ENCODE measurements around the gene MYLK.

MYLK gene

DNA sequence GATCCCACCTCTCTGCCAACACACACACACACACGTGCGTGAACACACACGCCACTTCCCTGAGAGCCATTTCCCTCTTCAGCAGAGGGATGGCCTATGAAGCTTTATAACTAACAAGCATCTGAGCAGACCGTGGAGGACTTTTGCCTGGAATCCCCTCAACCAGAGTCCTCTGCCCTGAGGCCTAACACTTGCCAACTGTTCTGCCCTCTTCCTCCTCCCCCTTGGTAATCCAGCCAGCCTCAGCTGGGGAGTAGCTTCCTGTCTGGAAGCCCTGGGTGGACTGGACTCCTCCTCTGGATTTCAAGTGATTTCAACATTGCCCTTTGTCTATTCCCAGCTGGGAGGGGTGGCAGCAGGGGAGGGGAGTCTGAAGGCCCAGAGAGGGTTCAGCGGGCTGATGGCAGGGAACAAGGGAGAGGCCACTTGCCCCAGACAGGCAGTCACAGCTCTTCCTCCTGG lies 230.9 kb downstream of the MYLK start:
- no peak for DNase-seq (ENCODE audit: extremely low read depth in 1 of 2, low read depth in 1 of 2)

GRCh38 chr3:123652342-123652984 lies 231.7 kb downstream of the MYLK start:
- no peak for DNase-seq (ENCODE audit: extremely low read depth in 1 of 2, low read depth in 1 of 2)

DNA sequence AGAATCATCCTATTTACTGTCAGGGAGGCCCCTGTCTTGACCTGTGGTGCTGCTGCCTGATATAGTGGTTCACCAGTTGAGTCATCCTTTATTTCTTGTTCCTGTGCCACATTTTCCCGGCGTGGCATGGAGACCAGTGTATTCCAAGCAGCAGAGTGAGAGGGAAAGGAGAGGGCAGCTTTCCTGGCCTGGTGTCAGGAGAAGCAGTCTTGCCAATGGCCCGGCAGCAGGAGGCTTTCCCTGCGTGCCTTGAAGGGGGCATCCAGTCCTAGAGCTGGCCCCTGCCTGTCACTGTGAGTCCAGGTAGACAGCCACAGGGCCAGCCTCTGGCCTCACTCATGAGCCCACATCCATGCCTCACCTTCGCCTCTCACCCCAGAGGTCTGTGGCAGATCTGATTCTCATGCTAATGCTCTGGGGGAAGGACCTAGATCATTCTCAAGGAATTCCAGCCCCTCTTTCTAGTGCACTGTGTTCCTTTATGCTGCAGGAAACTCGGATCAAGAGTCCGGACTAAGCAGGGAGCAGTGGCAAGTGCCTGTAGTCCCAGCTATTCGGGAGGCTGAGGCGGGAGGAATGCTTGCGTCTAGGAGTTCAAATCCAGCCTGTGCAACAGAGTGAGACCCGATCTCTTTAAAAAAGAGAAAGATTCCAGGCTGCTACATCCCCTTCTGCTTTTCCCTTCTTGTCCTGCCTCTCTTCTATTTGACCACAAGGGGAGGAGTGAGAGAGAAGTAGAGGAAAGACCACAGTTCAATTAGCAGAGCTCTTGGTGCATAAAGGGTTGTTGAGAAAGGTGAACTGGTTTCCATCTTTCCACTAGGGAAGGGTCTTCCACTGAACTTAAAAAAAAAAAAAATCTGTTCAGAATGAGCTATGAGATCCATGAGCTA lies 232.4 kb downstream of the MYLK start:
- no peak for DNase-seq (ENCODE audit: extremely low read depth in 1 of 2, low read depth in 1 of 2)

- DNase-seq (ENCODE audit: extremely low read depth in 1 of 2, low read depth in 1 of 2): no peak
Measured at GRCh38 chr3:123650101-123650500, 234.0 kb downstream of the MYLK start.

DNA sequence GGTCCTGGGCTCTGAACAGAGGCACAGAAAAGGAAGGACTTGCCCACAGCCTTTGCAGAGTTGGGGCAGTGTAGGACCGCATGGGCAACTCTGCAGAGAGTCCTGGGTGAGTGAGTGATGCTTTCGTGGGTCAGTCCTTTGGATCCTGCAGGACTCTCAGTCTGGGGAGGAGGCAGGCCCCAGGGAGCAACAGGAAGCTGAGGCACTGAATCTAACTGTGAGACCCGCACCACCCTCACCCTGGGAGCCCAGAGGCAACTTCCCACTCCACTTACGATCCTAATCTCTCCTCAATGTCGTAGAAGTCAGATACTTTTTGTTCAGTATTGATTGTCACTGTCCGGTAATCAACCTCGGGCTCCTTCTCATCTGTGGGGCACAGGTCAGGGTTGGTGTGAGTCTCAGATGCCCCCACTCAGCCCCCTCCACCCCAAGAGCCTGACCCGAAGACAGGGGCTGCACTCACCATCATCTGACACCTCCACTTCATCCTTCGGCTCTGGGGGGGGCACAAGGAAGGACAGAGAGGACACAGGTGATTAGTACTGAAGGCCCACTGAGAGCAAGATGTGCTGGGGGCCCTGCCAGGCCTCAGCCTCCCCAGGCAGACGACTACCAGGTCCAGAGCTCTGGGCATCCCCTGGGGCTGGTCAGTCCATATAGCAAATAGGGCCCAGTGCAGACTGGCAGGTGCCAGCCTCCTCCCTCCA lies 235.3 kb downstream of the MYLK start:
- no peak for DNase-seq (ENCODE audit: extremely low read depth in 1 of 2, low read depth in 1 of 2)

DNA sequence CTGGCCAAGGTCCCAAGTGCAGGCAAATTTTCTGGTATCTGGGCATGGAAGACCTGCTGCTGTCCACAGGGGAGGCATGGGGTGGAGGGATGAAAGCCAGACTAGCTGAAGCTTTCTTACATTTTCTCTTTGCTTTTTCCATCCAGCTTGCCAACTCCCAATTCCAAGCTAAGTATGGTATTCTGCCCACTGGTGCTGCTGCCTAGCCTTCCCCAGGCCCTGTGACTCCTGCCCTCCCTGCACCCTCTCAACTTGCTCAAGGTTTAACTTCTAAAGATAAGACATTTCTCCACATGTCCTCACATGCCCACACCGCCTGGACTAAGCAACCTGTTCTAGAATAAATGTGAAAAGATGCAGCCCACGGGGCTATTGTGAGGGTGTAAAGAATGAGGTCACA lies 239.8 kb downstream of the MYLK start:
- no peak for DNase-seq (ENCODE audit: extremely low read depth in 1 of 2, low read depth in 1 of 2)

DNA sequence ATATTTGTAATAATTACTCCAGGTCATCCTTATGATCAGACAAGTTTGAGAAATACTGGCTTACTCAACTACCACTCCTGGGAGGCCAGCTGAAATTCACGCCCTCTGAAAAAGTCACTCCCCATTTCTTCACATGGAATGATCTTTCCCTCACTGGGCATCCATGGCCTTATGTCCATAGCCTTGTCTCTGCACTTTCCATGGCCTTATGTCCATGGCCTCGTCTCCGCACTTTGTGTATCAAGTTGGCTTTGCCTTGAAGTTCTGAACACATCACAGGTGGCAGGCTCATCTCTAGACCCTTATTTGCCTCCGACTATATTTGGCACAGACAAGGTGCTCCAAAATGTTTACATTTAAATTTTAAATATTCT lies 241.2 kb downstream of the MYLK start:
- no peak for DNase-seq (ENCODE audit: extremely low read depth in 1 of 2, low read depth in 1 of 2)

DNA sequence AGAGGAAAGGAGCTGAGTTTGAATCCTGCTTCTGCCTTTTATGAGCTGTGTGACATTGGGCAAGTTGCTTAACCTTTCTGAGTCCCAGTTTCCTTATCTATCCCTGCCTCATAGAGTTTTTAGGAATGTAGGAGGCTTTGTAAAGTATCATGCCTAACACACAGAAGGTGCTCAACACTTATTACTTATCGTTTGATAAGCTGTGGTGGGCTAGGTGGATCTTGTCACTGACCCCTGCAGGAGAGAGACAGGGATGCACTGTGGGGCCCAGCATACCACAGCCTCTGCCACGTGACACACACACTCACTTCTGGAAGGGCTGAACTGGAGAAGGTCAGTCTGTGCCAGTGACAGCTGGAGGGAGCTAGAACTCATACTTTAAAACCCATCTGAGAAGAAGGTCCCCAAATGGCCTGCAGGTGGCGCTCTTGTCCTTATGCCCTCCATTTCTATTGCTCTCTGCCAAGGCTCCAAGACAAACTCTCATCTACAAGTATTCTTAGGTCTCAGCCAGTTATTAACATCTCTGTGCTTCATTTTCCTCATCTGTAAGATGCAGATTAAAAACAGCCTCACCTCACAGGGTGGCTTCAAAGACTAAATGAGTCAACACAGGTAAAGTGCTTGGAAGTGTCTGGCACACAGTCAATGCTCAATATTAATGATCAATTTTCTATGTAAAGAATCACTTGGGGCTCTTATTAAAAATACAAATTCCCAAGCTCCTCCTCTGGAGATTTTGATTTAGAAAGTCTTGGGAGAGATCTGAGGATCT lies 241.8 kb downstream of the MYLK start:
- DNase-seq (ENCODE audit: extremely low read depth in 1 of 2, low read depth in 1 of 2): peak in 1 of 2 donors; percentile 18

DNA sequence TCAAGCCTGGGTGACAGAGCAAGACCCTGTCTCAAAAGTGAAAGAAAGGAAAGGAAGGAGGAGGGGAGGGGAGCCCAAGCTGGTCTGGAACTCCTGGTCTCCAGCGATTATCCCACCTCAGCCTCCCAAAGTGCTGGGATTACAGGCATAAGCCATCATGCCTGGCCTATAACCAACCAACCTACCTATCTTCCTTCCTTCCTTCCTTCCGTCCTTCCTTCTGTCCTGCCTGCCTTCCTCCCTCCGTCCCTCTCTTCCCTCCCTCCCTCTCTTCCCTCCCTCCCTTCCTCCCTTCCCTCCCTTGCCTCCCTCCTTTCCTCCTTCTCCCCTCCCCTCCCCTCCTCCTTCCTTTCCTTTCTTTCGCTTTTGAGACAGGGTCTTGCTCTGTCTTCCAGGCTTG lies 242.6 kb downstream of the MYLK start:
- DNase-seq (ENCODE audit: extremely low read depth in 1 of 2, low read depth in 1 of 2): no peak

GRCh38 chr3:123640740-123641462 lies 243.2 kb downstream of the MYLK start:
- no peak for DNase-seq (ENCODE audit: extremely low read depth in 1 of 2, low read depth in 1 of 2)

DNA sequence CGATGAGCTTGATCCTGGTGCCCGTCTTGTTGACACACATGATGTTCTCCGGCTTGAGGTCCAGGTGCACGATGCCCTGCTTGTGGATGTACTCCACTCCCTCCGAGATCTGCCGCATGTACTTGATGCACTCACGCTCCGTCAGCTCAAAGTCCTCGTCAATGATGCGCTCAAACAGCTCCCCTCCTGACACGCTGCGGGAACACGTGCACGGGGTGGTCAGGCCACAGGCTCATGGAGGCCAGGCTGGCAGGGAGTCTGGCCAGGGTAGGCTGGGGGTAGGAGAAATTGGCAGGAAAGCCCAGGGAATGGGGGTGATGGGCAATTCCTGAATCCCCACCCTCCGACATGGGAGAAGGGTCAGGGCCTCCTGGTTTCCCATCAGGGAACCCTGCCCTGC lies 243.8 kb downstream of the MYLK start:
- DNase-seq (ENCODE audit: extremely low read depth in 1 of 2, low read depth in 1 of 2): no peak

DNA sequence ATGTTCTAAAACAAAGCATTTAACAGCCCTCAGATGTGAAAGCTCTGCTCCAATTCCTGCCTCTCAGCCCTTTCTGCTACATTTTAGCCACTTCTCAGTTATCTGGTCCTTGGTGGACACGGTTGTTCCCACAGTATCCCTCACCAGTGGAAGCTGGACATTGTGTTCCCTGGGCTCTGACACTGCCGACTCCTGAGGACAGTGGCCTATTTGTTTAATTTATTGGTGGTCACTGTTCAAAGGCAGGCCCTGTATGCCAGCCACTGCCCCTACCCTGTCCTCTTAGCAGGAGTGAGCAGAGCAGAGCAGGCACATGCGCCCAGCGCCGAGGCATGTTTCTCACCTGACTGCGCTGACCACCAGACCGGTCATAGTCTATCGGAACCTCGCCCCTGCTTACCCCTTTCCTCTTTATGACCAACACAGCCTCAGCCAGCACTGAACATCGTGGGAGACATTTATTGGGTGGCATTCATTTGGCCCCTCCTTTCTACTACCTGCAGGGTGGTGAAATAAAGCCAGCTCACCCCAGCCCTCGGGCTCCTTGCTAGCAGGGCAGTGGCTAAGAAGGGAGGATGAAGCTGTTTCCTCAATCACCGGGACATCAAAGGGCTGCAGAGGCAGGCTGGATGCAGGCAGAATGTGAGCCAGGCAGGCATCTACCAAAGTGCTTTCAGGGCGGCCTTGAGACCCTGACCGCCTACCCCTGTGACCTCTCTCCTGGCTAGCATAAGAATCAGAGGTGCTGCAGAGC lies 245.0 kb downstream of the MYLK start:
- DNase-seq (ENCODE audit: extremely low read depth in 1 of 2, low read depth in 1 of 2): no peak

DNA sequence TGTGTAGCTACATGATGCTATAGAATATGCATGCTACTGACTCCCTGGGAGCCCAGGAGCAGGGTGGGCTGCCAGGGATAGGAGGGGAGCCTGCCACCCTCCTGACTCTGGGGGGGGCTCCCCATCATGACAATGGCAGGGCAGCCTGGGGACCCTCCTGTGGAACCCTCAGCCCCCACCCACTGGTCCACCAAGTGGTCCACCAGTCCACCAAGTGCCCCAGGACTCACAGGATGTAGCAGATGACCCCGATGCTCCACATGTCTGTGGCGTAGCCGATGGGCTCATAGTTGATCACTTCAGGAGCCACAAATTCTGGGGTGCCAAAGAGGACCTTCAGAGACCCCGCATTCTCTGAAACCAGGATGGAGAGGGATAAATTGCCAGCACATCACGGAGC lies 246.3 kb downstream of the MYLK start:
- DNase-seq (ENCODE audit: extremely low read depth in 1 of 2, low read depth in 1 of 2): no peak

- DNase-seq (ENCODE audit: extremely low read depth in 1 of 2, low read depth in 1 of 2): no peak
Measured at GRCh38 chr3:123637131-123637530, 247.0 kb downstream of the MYLK start.

DNA sequence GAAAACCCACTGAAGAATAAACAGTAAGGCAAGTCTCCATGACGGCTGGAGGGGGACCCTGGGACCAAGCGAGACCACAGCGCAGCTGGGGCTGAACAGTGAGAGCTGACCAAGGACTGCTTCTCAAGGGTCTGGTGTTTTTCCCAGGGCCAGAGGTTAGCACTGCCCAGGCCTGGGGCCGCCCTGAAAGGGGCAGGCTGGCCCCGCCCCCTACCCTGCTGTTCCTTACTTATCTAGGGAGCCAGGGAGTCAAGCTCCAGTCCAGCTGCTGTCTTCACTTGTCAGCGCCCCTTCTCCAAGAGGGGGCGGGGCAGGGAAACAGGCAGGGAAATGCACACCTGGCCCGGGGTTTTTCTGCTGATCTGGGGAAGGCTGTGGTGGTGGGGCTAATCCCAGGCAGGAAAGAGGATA lies 247.7 kb downstream of the MYLK start:
- no peak for DNase-seq (ENCODE audit: extremely low read depth in 1 of 2, low read depth in 1 of 2)

GRCh38 chr3:123635717-123636116 lies 248.4 kb downstream of the MYLK start:
- DNase-seq (ENCODE audit: extremely low read depth in 1 of 2, low read depth in 1 of 2): no peak

DNA sequence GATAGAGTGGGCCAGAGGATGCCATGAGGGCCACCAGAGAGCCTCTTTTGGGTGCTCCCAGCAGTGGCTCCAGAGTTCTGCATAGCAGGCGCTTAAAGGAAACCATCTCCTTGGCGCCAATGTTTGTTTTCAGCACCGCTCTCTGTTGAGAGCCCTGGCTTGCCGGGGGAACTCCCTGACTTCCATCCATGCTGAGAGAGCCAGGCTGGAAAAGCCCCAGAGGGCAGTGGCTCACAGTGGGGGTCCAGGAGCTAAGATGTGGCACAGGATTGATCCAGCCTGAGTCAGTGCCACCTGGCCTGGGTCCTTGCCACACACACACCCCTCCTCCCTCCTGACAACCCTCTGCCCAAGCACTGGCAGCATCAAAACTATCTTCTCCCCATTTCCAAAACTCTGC lies 248.9 kb downstream of the MYLK start:
- DNase-seq (ENCODE audit: extremely low read depth in 1 of 2, low read depth in 1 of 2): no peak

DNA sequence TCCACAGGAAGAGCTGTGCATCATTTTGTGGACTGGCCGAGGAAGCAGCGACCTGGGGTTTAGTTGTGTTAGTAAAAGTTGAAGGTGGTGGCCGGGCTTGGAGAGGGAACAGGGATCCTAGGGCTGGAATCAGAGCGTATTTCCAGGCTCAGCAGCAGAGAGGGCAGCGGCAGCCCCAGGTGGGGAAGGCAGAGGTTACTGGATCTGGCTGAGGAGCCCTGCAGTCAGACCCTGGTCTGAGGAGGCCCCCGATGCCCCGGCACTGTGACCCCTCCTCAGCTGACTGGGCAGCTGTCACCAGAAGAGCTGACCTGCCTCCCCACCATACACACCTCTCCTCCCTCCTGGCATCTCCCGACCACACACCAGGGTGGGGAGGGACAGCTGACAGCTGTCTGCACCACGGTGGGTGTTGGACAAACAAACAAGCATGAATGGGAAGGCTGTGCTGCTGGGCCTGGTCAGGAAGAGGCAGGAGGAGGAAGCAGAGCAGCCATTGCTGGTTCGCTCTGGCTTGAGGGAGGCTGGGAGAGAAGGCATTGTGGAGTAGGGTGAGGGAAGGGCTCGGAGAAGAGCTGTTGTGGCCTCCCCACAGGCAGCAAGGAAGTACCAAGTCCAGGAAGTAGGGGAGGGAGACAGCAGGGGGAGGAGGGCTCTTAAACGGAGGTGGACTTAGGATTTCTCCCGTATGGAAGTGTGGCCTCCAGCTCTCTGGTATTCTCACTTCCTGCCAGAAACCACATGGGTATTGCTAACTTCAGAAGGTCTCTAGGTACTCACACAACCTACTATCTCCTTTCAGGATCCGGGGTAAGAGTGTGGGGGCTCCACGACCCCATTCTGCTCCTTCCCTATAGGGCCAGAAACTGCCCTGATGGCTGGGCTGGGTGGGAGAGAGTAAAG lies 249.7 kb downstream of the MYLK start:
- DNase-seq (ENCODE audit: extremely low read depth in 1 of 2, low read depth in 1 of 2): no peak

DNA sequence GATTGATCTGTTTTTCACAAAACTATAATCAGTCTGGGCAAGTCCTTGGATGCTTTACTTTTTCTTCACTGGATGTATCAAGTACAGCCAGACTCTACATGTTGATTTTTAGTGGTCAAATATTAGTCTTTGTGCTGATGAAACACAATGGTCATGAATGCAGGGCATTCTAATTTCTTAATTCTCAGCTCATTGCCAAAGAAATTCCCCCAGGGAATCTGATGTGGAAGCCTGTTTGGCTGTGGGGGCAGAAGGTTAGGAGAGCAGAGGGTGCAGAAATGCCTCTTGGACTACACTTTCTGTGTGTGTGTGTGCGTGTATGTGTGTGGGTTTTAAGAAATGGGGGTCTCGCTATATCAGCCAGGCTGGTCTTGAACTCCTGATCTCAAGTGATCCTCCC lies 250.6 kb downstream of the MYLK start:
- no peak for DNase-seq (ENCODE audit: extremely low read depth in 1 of 2, low read depth in 1 of 2)

Data from activated CD8-positive, alpha-beta memory T cell treated with anti-CD3 and anti-CD28 coated beads for 1 hour (primary cell).